ENCODE data around the gene BCL3.
A peak's percentile ranks its signal among the peaks of the same experiment; 100 is the strongest.

BCL3 gene

DNA sequence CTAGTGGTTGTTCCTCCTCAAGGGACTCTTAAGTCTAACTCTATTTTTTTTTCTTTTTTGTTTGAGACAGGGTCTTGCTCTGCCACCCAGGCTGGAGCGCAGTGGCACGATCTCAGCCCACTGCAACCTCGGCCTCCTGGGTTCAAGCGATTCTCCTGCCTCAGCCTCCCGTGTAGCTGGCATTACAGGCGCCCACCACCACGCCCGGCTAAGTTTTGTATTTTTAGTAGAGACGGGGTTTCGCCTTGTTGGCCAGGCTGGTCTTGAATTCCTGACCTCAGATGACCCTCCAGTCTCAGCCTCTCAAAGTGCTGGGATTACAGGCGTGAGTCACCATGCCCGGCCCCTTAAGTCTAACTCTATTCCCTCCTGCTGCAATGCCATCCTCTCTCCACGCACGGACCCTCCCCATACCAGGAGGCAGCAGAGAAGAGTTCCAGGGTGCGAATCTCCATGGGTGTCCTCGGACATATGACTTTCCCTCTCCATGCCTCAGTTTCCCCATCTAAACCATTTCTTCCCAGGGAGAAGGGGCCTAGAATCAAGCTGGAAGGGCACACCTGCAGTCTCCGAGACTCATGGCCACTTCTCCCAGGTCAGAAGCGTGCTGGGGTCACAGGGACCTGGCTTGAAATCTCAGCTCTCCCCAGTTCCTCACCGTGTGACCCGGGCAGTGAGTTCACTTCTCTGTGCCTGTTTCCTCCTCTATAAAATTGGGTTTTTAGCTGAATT lies 6.0 kb upstream of the BCL3 start:
- no peak for DNase-seq

DNA sequence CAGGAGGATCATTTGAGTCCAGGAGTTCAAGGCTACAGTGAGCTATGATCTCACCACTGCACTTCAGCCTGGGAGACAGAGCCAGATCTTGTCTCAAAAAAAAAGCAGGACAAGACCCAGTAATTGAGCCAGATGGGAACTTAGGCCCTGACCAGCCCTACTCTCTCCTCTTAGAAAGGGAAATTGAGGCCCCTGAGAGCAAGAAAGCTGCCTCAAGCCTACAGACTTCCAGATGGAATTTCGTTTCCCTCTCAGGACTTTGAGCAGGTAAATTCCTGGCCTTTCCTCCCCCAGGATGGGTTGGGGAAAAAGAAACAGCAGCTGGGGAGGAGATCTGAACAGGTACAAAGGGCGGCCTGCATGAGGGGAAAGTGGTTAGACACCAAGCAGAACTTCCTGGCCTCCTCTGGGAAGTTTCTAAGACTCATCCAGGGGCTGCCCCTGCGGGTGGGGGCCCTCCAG lies 3.6 kb upstream of the BCL3 start:
- DNase-seq, result no peak

DNA sequence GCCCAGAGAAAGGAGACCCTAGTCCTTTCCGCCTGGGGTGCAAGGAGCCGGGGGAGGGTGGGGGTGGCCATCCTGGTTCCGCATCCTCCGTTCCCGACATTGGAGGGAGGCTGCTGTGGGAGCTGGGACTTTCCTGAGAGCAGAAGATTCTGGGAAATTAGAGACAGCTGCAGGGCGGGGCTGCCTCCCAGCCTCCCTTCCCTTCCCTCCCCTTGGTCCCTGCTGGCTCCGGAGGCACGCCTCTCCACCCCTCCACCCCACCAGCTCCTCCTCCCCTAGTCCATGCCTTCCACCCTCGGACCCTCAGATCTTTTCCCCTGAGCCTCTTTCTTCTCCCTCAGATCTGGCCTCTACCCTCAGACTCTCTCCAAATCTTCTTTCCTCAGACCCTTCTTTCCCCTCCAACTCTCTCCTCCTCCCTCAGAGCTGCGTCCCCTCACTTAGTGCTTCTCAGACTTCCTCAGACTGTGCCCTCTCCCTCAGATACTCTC lies 3.1 kb upstream of the BCL3 start:
- no peak for DNase-seq

DNA sequence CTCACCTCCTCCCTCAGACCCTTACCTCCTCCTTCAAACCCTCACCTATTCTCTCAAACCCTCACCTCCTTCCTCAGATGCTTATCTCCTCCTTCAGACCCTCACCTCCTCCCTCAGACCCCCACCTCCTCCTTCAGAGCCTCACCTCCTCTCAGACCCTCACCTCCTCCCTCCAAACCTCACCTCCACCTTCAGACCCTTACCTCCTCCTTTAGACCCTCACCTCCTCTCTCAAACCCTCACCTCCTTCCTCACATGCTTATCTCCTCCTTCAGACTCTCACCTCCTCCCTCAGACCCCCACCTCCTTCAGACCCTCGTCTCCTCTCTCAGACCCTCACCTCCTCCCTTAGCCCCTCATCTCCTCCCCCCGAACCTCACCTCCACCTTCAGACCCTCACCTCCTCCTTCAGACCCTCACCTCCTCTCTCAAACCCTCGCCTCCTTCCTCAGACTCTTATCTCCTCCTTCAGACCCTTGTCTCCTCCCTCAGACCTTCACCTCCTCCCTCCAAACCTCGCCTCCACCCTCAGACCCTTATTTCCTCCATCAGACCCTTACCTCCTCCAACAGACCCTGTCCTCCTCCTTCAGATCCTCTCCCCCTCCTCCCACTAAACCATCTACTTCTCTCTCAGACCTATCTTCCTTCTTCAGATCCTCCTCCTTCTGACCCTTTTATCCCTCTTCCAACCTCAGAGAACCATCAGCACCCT lies 2.5 kb upstream of the BCL3 start:
- DNase-seq, result no peak

DNA sequence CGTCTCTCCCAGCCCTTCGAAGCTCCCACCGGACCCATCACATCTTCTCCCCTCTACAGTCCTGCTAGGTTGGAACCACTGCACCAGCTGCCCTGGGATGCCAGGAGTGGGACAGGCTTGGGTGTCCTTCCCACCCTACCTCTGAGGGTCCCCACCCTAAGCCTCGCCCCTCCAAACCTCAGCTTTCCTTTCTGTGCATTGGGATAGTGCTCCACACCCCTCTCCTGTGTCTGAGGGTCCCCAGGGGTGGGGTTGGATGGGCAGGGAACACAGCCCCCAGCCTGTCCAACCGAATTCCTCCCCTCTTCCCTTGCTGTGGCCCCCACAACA lies 1.9 kb upstream of the BCL3 start:
- no peak for DNase-seq

DNA sequence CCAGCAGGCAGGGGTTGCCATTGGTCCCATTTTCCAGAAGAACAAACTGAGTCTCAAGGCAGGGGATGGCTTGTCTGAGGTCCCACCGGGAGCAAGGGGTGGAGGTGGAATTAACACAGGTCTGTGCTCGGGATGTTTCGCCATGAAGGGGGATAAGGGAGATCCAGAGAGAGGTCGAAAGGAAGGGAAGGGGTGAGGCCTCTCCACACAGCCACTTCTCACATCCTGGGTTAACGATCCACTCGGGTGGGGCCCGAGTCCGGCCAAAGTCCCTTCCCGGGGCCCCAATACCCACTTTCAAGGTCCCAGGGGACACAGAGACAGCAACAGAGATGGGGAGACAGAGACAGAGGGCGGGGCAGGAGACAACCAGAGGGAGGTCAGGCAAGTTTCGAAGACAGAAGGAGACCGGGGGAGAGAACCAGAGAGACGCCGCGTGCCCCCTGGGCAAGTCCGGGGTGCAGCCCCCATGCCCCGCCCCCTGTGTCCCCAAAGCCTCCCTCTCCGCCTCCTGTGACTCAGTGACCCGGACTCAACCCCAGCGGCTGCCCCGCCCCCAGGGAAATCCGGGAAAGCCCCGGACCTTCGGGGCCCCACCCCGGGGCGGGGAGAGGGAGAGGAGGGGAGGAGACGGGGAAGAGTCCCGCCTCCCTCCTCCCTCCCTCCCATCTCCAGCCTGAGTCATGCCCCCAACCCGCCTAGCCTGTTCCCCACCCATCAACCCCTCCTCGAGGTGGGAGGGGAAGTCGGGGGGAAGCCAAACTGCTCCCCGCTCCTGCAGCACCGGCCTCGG lies 1.4 kb upstream of the BCL3 start:
- peak; percentile 56 for DNase-seq

DNA sequence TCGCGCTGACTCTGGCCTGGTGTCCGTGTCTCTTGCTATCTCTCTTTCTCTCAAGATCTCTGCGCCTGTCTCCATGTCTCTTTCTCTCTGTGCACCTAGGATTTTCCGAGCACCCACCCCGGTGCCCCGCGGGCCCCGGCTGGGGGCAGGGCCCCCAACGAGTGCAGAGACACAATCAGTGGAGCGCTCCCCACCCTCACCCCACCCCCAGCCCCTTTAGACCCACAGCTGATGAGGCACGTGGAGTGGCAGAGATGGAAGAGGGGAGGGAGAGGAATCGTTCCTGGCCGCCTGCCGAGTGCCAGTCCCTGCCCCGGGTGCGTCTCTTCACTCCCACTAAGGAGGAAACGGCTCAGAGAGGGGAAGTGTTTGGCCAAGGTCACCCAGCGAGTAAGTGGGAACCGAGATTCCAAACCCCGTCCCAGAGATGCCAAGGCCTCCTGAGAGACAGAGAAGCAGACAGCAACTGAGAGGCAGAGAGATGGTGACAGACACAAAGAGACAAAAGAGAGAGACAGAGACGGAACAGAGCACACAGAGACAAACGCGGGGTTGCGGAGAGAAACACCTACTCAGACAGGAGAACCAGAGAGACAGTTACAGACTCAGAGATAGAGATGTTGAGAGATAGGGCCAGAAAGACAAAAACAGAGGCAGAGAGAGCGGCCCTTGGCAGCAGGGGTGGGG lies 626 bp upstream of the BCL3 start:
- no peak for DNase-seq

DNA sequence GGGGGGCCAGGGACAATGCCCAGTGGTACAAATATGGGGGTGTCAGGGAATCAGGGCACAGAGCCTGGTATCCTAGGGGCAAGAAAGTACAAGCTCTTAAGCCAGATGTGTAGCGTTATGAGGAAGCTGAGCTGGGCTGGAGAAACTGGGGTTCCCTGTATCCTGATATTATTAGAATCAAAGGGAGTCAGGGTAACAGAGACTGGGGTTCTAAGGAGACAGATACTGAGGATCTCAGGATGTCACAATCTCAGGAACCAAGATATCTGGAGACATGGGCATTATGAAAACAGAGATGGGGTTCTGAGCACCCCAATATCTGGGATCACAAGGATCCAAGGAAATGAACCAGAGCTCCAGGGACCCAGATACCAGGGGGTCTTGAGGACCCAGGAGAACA lies 784 bp downstream of the BCL3 start:
- DNase-seq, result no peak

DNA sequence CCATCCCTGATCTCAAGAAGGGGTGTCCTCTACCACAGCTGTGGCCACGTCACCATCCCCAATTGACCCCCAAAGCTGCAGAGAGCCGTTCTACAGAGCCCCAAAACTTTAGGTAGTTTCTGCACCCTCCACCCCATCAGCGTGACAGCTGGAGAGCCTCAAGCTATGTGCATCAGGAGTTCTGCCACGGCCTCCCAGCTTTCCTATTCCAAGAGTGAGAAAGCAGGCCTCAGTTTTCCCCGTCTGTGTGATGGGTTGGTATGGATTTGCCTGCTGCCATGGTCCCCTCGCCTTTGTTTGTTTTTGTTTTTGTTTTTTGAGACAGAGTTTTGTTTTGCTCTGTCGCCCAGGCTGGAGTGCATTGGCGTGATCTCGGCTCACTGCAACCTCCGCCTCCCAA lies 1.5 kb downstream of the BCL3 start:
- no peak for DNase-seq

DNA sequence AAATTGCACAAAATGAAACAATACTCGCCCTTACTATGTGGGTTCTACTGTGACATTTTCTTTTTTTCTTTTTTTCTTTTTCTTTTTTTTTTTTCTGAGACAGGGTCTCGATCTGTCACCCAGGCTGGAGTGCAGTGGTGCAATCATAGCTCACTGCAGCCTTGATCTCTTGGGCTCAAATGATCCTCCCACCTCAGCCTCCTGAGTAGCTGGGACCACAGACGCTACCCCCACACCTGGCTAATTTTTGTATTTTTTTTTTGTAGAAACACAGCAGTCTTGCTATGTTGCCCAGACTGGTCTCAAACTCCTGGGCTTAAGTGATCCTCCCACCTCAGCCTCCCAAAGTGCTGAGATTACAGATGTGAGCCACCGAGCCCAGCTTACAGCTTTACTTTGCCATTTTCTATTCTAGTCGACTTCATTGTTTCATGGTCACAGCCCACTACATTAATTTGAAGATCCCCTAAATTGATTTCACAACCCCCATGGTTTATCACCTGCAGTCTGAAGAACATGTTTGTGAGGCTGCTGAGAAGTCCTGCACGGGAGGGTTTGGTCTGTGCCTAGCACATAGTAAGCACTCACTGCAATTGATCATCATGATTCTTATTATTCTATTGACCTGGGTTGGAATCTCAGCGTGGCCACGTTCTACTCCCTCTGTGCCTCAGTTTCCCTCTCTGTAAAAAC lies 3.8 kb downstream of the BCL3 start:
- DNase-seq, result no peak

DNA sequence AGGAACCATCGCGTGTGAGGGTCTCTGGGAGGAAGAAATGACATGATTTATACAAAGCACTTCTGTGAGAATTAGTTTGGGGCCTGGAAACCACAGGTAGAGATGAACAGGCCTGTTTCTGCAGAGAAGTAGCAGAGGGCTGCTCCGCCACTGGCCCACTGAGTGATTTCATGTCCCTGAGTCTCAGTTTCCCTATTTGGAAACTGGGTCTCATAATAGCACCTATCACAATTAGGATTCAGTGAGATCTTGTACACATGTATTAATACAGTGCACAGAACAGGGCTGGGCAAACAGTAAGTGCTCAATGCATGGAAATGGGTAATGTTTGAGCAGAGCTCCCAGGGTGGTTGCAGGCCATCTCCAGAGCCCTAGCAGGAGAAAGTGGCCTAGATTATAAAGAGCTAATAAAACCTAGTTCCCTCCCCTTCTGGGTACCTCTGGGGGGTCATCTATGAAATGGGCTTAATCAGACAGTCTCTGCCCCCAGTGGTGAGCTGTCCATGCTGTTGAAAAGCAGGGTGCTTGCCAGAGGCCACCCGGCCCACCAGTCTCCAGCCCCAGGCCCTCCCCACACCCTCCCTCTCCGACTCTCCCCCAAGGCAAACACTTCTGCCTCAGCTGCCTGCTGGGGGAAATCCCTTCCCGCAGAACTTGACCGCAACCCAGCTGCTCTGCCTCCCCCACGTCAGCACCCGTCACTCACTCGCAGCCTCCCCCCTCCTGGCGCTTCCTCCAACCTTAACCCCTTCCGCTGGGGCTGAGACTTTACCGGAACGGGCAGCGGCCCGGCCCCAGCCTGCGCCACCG lies 4.5 kb downstream of the BCL3 start:
- peak; percentile 88 for DNase-seq

DNA sequence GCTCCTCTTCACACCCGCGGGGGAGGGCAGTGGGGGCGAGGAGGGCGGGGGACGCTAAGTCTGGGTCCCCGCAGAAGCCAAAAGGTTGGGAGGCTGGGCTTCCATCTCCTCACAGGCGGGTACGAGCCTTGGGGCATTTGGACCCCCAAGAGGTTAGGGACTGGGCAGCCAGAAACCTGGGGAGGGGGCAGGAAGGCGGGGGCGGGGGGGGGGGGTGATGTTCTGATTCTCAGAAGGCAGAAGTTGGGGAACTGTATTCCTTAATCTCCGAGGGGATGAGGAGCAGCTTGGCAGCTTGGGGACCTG lies 5.1 kb downstream of the BCL3 start:
- no peak for DNase-seq

DNA sequence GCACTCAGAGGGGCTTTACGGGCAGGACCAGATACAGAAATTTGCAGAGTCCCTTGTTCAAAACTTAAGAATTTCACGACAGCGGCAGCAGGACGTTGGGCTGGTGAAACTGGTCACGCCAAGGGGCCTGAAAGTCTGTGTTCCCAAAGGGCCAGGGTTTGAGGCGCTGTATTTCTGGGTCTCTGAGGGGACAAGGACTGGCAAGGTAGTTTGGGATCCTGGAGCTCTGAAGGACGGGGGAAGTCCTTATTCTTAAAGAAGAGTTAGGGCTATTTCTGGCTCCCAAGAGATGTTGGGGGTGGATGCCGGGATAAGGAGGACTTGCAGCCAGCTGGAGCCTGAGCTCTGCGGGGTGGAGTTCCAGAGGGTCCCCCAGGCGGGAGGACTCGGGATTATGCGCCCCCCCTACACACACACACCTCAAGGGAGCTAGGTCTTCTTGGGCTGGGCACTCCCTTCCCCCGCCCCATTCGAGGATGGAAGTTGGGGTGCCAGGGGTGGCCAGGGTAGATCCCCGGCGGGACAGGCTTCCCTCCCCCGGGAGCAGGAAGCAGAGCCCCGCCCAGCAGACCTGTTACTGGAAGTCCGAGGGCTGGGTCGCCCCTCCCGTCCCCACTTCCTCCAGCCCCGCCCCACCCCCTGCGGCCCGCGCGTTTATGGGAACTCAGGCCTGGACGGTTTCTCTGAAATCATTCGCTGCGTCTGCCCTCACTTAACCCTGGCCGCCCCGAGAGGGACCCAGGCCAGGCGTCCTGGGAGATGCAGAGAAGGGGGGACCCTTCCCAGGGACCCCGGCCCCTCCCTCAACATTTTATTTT lies 5.6 kb downstream of the BCL3 start:
- peak; percentile 68 for DNase-seq

DNA sequence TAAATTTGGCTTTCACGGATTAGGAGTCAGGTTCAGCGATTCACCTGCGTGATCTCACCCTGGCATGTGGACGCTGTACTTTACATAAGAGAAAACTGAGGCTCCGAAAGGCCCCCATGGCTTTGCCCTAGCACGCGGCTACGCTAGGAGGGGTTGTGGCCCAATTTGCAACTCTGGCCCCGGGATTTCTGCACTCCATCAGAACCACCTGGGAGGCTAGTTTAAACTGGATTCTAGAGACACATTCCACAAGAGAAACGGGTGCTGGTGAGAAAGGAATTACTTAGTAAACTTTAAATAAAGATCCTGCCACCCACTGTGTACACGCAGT lies 6.2 kb downstream of the BCL3 start:
- DNase-seq, result no peak

DNA sequence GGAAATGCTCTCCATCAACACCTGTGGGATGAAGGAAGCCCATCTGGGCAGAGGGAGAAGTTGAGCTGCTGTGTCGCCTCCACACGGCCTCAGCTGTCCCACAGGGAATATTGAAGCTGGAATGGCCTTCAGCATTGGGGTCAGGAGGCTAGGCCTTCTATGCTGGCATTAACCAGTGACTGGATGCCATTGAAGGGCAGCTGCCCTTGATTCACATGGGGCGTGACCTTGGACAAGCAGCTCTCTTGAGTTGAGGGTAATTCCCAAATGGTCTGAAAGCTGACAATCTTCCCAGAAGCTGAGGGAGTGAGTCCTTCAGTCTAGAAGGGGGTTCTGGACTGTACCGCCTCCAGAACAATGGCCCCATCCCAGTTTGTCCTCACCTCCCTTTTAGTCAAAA lies 6.7 kb downstream of the BCL3 start:
- no peak for DNase-seq

DNA sequence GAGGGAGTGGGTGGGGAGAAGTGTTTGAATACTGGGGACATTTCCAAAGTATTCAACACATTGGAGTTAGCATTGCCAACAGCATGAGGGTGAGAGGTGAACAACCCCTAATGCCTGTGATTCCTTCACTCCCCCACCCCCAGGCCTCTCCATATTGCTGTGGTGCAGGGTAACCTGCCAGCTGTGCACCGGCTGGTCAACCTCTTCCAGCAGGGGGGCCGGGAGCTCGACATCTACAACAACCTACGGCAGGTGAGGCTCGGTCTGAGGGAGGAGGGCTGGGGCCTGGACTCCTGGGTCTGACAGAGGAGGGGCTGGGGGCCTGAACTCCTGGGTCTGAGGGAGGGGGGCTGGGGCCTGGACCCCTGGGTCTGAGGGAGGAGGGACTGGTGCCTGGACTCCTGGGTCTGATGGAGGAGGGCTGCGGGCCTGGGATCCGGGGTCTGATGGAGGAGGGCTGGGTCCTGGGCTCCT lies 7.6 kb downstream of the BCL3 start:
- DNase-seq, result no peak

DNA sequence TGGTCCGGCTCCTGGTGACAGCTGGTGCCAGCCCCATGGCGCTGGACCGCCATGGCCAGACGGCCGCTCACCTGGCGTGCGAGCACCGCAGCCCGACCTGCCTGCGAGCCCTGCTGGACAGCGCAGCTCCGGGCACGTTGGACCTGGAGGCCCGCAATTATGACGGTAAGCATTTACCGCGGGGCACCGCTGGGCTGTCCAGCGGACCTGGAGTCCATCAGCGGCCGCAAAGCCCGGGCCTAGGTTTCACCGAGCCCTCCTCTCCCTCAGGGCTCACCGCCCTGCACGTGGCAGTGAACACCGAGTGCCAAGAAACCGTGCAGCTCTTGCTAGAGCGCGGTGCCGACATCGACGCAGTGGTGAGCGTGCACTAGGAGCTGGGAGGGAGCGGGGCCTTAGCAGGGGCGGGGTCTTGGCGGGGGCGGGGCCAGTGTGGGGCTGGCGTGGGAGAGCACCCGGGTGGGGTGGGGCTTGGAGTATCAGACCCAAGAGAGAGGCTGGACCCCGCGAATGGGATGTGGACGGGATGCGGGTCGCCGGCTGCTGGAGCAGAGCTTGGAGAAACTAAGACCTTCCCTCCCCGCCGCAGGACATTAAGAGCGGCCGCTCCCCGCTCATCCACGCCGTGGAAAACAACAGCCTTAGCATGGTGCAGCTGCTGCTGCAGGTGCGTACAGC lies 8.7 kb downstream of the BCL3 start:
- DNase-seq, result no peak

DNA sequence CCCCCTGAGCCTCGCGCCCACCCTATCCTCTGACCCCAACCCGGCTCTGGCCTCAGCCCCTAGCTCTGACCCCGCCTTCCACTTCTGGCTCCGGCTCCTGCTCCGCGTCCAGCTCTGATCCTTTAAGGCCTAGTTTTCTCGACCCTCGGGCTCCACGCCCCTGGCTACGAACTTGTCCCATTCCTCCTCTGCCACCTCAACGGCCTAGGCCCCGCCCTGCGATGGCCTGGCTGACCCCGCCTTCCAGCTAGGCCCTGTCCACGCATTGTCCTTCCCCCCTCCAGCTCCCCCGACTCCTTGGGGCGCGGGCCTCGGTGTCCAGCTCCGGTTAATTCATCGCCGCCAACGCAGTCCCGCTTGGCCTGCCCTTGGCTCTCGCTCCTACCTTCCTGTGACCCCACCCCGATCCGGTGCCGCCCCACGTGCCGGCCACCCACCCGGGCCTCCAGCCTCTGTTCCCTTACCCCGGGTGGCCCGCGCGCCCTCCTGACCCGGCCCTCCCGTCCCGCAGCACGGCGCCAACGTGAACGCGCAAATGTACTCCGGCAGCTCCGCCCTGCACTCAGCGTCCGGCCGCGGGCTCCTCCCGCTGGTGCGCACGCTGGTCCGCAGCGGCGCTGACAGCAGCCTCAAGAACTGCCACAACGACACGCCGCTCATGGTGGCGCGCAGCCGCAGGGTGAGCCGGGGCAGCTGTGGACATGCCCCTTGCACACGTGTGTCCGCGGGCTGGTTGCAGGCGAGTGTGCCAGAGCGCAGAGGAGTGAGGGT lies 9.4 kb downstream of the BCL3 start:
- no peak for DNase-seq

DNA sequence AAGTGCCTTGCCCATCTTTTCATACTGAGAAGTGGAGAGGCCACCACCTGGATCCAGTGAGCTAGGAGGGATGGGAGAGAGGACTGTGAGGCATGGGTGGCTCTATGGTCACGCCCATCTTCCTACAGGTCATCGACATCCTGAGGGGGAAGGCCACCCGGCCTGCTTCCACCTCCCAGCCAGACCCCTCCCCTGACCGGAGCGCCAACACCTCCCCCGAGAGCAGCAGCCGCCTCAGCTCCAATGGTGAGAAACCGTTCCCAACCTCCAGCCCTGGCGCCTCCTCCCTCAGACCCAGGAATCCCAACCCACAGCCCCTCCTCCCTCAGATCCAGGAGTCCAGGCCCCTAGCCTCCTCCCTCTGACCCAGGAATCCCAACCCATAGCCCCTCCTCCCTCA lies 10.1 kb downstream of the BCL3 start:
- DNase-seq, result no peak

All from DMS153 (cell line).